ENCODE data around the gene LONP1.

Gene LONP1

DNA sequence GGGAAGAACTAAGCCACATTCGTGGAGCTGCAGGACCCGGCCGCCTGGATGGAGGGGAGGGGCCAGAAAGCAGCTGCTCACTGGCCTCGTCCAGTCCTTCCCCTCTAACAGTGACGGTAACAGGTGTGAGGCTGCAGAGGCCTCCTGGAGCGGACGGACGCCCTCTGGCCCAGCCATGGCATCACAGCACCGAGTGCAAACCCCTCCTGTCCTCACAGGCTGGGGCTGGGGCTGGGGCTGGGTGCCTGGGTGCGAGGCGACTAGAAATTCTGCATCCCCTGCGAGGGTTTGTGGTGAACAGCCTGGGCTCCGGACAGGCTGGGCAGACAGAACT lies 43.2 kb downstream of the LONP1 start:
- Histone ChIP-seq H3K27ac (replicated peaks) (no peak overlapping the region), H3K27me3 (ENCODE audit: insufficient read depth, poor library complexity, severe bottlenecking) (no peaks in the 10 kb centered on the region), H3K4me3 (replicated peaks; ENCODE audit: insufficient read depth, low read length) (no peak overlapping the region)
- DNase-seq (ENCODE audit: low read depth in 1 of 2, low spot score in 1 of 2), result no peak
- no peak for TF ChIP-seq CTCF (IDR thresholded peaks at IDR 0.05; ENCODE audit: insufficient read depth, low read length)
- TF ChIP-seq GABPA (IDR thresholded peaks at IDR 0.05; ENCODE audit: low read depth), result no peak
- TF ChIP-seq, protein P1, sequence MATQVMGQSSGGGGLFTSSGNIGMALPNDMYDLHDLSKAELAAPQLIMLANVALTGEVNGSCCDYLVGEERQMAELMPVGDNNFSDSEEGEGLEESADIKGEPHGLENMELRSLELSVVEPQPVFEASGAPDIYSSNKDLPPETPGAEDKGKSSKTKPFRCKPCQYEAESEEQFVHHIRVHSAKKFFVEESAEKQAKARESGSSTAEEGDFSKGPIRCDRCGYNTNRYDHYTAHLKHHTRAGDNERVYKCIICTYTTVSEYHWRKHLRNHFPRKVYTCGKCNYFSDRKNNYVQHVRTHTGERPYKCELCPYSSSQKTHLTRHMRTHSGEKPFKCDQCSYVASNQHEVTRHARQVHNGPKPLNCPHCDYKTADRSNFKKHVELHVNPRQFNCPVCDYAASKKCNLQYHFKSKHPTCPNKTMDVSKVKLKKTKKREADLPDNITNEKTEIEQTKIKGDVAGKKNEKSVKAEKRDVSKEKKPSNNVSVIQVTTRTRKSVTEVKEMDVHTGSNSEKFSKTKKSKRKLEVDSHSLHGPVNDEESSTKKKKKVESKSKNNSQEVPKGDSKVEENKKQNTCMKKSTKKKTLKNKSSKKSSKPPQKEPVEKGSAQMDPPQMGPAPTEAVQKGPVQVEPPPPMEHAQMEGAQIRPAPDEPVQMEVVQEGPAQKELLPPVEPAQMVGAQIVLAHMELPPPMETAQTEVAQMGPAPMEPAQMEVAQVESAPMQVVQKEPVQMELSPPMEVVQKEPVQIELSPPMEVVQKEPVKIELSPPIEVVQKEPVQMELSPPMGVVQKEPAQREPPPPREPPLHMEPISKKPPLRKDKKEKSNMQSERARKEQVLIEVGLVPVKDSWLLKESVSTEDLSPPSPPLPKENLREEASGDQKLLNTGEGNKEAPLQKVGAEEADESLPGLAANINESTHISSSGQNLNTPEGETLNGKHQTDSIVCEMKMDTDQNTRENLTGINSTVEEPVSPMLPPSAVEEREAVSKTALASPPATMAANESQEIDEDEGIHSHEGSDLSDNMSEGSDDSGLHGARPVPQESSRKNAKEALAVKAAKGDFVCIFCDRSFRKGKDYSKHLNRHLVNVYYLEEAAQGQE (IDR thresholded peaks at IDR 0.05; ENCODE audit: insufficient replicate concordance, low read depth), result no peak
- no peak for TF ChIP-seq SPI1 (IDR thresholded peaks at IDR 0.05; ENCODE audit: borderline replicate concordance, low read depth)
- no peak for TF ChIP-seq POLR2AphosphoS5 (IDR thresholded peaks at IDR 0.05; ENCODE audit: low read depth)

DNA sequence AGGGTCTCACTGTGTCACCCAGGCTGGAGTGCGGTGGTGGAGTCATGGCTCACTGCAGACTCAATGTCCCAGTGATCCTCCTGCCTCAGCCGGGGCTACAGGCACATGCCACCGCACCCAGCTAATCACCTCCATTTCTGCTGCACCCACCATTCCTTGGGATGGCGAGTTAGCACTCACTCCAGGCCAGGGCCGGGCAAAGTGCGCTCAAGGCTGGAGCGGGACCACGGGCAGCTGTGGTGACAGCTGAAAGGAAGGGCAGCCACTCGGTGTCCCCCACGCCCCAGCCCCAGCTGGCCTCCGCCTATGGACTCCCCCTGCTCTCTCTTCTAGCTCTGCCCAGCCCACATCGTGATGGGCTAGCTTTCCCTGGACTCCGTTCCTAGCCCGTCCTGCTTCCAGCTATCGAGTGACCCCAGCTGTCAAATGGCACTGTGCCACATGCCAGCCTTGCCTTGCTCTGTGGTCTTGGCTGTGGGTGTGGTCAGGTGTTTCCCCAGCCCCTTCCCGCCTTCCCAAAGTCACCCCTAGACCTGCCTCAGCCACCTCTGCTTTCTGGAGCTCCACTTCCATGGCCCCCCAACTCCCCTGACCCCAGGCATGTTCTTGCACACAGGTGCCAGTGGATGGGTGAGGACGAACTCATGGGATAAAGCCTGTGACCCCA lies 43.7 kb downstream of the LONP1 start:
- no peak for DNase-seq (ENCODE audit: low read depth in 1 of 2, low spot score in 1 of 2)
- no peak overlapping the region for H3K27ac ChIP-seq (replicated peaks)
- no peak overlapping the region for H3K4me3 ChIP-seq (replicated peaks; ENCODE audit: insufficient read depth, low read length)
- TF ChIP-seq CTCF (IDR thresholded peaks at IDR 0.05; ENCODE audit: insufficient read depth, low read length) (no peak), GABPA (IDR thresholded peaks at IDR 0.05; ENCODE audit: low read depth) (no peak), POLR2AphosphoS5 (IDR thresholded peaks at IDR 0.05; ENCODE audit: low read depth) (no peak), SPI1 (IDR thresholded peaks at IDR 0.05; ENCODE audit: borderline replicate concordance, low read depth) (no peak)
- TF ChIP-seq, protein P1 (IDR thresholded peaks at IDR 0.05; ENCODE audit: insufficient replicate concordance, low read depth), result no peak
- no peaks in the 10 kb centered on the region for H3K27me3 ChIP-seq (ENCODE audit: insufficient read depth, poor library complexity, severe bottlenecking)

DNA sequence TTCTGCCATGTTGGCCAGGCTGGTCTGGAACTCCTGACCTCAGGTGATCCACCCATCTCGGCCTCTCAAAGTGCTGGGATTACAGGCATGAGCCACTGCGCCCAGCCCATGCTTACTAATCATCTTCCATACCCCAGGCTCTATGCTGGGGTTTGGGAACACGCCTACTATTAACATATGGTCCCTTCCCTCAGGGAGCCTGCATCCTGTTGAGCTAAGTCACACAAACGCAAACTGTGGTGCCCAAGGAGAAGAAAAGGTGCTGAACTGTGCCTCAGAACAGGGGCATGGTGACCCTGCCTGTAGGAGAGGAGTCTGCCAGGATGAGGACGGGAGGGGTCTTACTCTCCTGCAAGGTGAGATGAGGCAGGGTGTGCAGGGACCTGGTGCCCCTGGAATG lies 45.2 kb downstream of the LONP1 start:
- DNase-seq (ENCODE audit: low read depth in 1 of 2, low spot score in 1 of 2), result no peak
- TF ChIP-seq POLR2AphosphoS5 (IDR thresholded peaks at IDR 0.05; ENCODE audit: low read depth), result no peak; the same call in 1 of the 2 replicates
- Histone ChIP-seq H3K27me3 (ENCODE audit: insufficient read depth, poor library complexity, severe bottlenecking) (no peaks in the 10 kb centered on the region), H3K4me3 (replicated peaks; ENCODE audit: insufficient read depth, low read length) (no peak overlapping the region), H3K27ac (replicated peaks) (no peak overlapping the region)

DNA sequence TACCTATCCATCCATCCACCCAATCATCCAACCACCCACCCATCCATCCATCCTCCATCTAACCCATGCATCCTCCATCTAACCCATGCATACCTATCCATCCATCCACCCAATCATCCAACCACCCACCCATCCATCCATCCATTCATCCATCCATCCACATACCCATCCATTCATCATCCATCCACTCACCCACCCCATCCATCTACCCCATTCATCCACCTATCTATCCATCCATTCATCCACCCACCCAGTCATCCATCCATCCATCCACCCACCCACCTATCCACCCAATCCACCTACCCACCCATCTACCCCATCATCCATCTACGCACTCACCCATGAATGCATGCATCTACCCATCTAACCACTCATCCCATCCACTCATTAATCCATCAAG lies 46.2 kb downstream of the LONP1 start:
- no peak overlapping the region for H3K4me3 ChIP-seq (replicated peaks; ENCODE audit: insufficient read depth, low read length)
- TF ChIP-seq SPI1 (IDR thresholded peaks at IDR 0.05; ENCODE audit: borderline replicate concordance, low read depth) (no peak), POLR2AphosphoS5 (IDR thresholded peaks at IDR 0.05; ENCODE audit: low read depth) (no peak), GABPA (IDR thresholded peaks at IDR 0.05; ENCODE audit: low read depth) (no peak), CTCF (IDR thresholded peaks at IDR 0.05; ENCODE audit: insufficient read depth, low read length) (no peak)
- TF ChIP-seq, protein P1 (IDR thresholded peaks at IDR 0.05; ENCODE audit: insufficient replicate concordance, low read depth), result no peak
- H3K27ac ChIP-seq (replicated peaks), result no peak overlapping the region

More for the DNA sequence above, 46.2 kb downstream of the LONP1 start:
- DNase-seq (ENCODE audit: low read depth in 1 of 2, low spot score in 1 of 2), result no peak
- no peaks in the 10 kb centered on the region for H3K27me3 ChIP-seq (ENCODE audit: insufficient read depth, poor library complexity, severe bottlenecking)
